HFFc6 (cell line): ENCODE data around the gene DENND5B. TPM values are rescaled to one million over a fixed set of nuclear protein-coding genes. Genes with fewer than 3 reads are reported as not detected.
"Not testable (repeated sequence)": the region's sequence is repeated elsewhere in the genome, so short reads cannot be mapped to it uniquely, and the experiment has no call there.

Source experiments
- DNase-seq: peaks from one replicate; pipeline ENCODE4 v3.0.0-alpha.2; 2018
- H3K27ac Mint-ChIP-seq: 2 replicates; pipeline ENCODE4 v1.8.0; 2020; ENCODE audit warnings: mild to moderate bottlenecking, mixed read lengths
- H3K27me3 Mint-ChIP-seq: 2 replicates; pipeline ENCODE4 v1.8.0; 2021; ENCODE audit warnings: mild to moderate bottlenecking, moderate library complexity, mixed read lengths; ENCODE audit not compliant: insufficient read depth
- H3K36me3 Mint-ChIP-seq: 2 replicates; pipeline ENCODE4 v1.8.0; 2021; ENCODE audit warnings: low read depth, mixed read lengths
- H3K4me1 Mint-ChIP-seq: 2 replicates; pipeline ENCODE4 v1.8.0; 2020; ENCODE audit warnings: low read depth, mixed read lengths
- H3K4me3 Mint-ChIP-seq: 2 replicates; pipeline ENCODE4 v1.8.0; 2020; ENCODE audit warnings: mild to moderate bottlenecking, moderate library complexity, mixed read lengths
- H3K9me3 Mint-ChIP-seq: 2 replicates; pipeline ENCODE4 v1.8.0; 2020; ENCODE audit warnings: mild to moderate bottlenecking, mixed read lengths
- CTCF ChIP-seq: fragments of 200-600 bp; sonication (generic); IDR thresholded peaks from 2 replicates; pipeline ENCODE4 v1.5.0; 2021; ENCODE audit warnings: antibody characterized with exemption, mild to moderate bottlenecking
- total RNA-seq, 6 experiments: library from RNA; stranded (reverse); fragmentation: NEBNext Ultra II Directional; extraction: Animal tissue kit (Norgen Biotek cat#: 25700); gene quantifications; 2 replicates in 1 of 6; 3 replicates in 5 of 6; pipeline ENCODE4 v1.2.3, GENCODE V29; 2021

The DENND5B gene
- total RNA-seq, 6 experiments from 2014 or later: 9.5 to 11.4 (median 10.1) TPM

- Mint-ChIP-seq H3K27me3 (no peaks in the 10 kb centered on the region; the same call in 1 of the 2 replicates), H3K9me3 (no peaks in the 10 kb centered on the region), H3K4me1 (peaks cover 12% of the 10 kb centered on the region), H3K36me3 (no peaks in the 10 kb centered on the region), H3K27ac (no peak overlapping the region), H3K4me3 (peak overlapping the region; percentile 42; the same call in 1 of the 2 replicates)
- TF ChIP-seq CTCF: no peak
- no peak for DNase-seq
These were observed 27.5 kb upstream of the DENND5B start for GRCh38 chr12:31618228-31619025.

- no peak for TF ChIP-seq CTCF
- Mint-ChIP-seq H3K9me3 (peaks cover 17% of the 10 kb centered on the region), H3K27me3 (peaks cover 1% of the 10 kb centered on the region; the same call in 1 of the 2 replicates), H3K4me1 (no peaks in the 10 kb centered on the region), H3K4me3 (no peak overlapping the region), H3K27ac (no peak overlapping the region), H3K36me3 (peaks cover 12% of the 10 kb centered on the region)
- DNase-seq: no peak
These were observed 21.9 kb upstream of the DENND5B start for GRCh38 chr12:31612819-31613218.

- Mint-ChIP-seq H3K9me3 (peaks cover 24% of the 10 kb centered on the region), H3K36me3 (peaks cover 19% of the 10 kb centered on the region), H3K4me1 (peaks cover 10% of the 10 kb centered on the region)
- DNase-seq, H3K27ac Mint-ChIP-seq, H3K27me3 Mint-ChIP-seq, H3K4me3 Mint-ChIP-seq: not testable (repeated sequence)
These were observed 17.4 kb upstream of the DENND5B start for GRCh38 chr12:31608299-31608698.

- Mint-ChIP-seq H3K4me3 (no peak overlapping the region), H3K27ac (0 out of 2 replicates have a peak overlapping the region, but pooled peaks have one; percentile 6), H3K27me3 (peaks cover 1% of the 10 kb centered on the region), H3K4me1 (peaks cover 10% of the 10 kb centered on the region), H3K9me3 (peaks cover 24% of the 10 kb centered on the region), H3K36me3 (peaks cover 19% of the 10 kb centered on the region)
- no peak for TF ChIP-seq CTCF
- peak; percentile 16 for DNase-seq
These were observed 14.6 kb upstream of the DENND5B start for GRCh38 chr12:31605531-31605930.

GRCh38 chr12:31603546-31604009 is 12.6 kb upstream of the DENND5B start:
- no peak for DNase-seq
- Mint-ChIP-seq H3K9me3 (peaks cover 14% of the 10 kb centered on the region), H3K36me3 (peaks cover 12% of the 10 kb centered on the region), H3K27me3 (no peaks in the 10 kb centered on the region; the same call in 1 of the 2 replicates), H3K4me1 (peaks cover 10% of the 10 kb centered on the region), H3K4me3 (no peak overlapping the region), H3K27ac (no peak overlapping the region)
- TF ChIP-seq CTCF: no peak

- Mint-ChIP-seq H3K4me1 (peaks cover 10% of the 10 kb centered on the region), H3K27me3 (peaks cover 4% of the 10 kb centered on the region), H3K27ac (no peak overlapping the region), H3K9me3 (no peaks in the 10 kb centered on the region), H3K4me3 (no peak overlapping the region), H3K36me3 (no peaks in the 10 kb centered on the region)
- TF ChIP-seq CTCF: no peak
- no peak for DNase-seq
These were observed 9.8 kb upstream of the DENND5B start for GRCh38 chr12:31600750-31601149.
